Stimulated activated CD4-positive, alpha-beta T cell treated with anti-CD3 and anti-CD28 coated beads, TNF-alpha, amount 100 ng/mL, for 4 hours (primary cell): ENCODE data around the gene ECI2.
"Not testable (repeated sequence)": the region's sequence is repeated elsewhere in the genome, so short reads cannot be mapped to it uniquely, and the experiment has no call there.

Source experiments
- DNase-seq, 3 experiments: peaks; one replicate each; pipeline ENCODE4 v3.0.0-alpha.2; 2020; ENCODE audit warnings: low read depth in 3 of 3

The ECI2 gene

DNA sequence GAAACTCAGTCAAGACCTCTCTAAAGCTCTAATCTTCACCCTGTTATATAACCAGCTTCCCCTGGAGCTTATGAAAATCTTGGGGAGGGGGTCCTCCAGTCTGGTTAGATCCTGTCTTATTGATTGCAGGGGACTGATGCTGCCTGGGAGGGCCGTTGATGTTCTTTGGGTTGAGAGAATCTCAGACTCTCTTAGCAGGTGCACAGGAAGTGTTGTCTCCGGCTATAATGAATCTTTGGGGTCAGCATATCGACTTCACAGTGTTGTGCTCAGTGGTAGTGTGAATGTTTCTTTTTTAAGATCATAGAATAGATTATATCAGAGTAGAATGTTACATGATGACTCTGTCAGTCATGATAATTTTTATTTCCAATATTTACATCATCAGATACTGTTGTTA, 2.8 kb upstream of the ECI2 start:
- no peak for DNase-seq

DNA sequence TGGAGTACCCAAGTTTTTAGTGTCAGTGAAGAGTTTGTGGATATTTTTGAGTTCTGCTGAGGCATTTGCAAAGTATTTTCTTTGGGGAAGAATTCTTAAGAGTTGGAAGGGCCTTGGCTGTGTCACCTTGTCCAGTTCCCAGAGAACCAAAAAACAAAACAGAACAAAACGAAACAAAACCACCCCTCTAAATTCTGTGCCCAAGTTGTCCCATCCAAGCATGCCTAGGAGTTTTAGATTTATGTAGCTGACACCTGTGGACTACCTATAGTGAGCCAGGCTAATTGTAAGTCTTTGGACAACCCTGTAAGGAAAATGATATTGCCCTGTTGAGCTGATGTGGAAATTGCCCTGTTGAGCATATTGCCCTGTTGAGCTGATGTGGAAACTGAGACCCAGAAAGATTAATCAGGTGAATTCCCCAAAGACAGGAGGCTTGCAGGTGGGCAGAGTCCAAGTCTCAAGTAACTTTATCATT, 1.0 kb upstream of the ECI2 start:
- no peak for DNase-seq

DNA sequence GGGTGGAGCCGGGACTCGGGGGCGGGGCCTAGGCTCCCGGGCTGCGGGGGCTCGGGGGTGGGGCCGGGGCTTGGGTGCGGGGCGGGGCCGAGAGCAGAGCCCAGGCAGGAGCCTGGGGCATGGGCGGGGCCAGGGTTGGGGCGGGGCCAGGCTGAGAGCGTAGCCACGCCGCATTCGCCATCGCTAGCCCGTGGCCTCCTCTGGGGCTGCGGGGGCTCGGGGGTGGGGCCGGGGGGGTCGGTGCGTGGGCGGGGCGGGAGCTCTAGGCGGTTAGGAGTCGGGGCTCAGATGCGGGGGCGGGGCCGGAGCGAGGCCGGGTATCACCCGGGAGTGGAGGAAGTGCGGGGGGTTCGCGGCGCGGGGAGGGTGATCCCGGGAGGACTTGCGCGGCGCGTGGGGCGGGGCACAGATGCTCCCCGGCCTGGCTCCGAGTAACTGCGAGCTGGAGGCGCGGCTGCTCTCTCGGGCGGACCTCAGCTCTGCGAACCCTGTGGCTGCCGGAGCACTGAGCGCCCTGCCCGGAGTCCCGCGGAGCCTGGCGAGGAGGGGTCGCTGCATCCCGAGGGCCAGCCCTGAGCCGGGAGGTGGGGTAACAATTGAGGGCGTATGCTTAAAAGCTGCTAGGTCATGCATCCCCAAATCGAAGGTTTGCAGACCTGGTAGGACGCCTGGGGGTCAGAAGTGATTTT, 434 bp upstream of the ECI2 start:
- DNase-seq: peak; percentile 92 to 96 (median 92)

DNA sequence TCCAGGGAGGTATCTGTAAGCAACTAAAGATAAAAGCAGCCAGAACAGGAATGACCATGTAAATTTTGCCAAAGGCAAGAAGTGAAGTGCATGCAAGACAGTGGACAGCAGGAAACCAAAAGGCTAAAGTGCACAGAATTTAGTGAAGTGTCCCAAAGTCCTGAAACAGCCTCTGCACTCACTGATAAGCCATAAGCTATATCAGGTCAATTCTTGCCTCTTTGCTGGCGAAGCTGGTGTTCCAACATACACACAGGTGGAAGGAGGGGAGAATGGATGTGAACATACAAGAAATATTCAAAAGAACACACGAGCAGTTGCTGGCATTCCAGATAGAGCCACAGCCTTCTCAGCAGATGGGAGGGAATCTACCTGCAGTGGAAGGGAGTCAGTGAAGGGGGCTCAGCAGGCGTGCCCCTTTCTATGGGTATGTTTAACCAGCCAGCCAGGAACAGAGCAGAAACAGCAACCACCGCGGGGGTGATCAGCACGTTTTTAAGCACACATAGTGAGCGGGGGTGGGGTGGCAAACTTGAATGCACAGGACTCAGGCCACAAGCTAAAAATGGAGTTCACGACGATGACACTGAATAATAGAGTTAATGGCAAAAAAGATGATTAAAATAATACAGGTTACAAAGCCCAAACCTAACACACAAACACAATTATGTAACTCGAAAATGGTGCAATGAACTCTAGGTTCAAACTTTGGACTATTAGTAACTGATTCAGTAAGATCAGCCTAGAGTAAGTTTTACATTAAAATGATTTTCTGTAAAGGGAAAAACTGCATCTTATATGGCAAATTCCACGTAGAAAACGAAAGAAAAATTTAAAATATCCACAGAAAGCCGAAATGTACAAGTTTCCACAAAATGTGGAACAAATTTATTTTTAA, 1.2 kb downstream of the ECI2 start:
- no peak for DNase-seq

DNA sequence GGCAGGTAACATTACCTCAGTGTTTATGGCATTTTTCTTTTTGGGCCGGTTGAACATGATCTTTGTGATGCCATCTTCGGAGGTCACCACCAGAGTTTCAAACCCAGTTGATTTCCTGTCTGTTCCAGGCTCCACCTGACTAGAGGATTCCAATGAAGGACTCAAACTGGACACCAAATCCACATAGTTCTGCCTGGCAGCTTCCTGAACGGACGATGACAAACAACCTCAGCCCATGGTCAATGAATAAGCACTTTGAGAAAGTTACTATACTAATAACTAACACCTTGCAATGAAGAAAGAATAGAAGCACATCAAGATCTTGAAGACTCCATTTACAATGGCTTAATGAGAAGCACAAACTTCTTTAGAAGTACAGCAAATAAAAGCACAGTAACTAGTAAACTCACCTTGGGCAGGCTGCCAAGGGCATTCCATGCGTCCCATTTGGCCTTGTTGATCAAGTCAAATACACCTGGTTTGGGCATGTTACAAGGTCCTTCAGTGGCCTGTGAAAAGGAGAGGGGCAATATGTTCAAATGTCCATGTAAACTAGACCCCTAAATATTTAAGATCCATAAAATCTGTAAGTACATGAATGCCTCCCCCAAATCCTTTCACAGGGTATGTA, 4.9 kb downstream of the ECI2 start:
- DNase-seq: no peak

DNA sequence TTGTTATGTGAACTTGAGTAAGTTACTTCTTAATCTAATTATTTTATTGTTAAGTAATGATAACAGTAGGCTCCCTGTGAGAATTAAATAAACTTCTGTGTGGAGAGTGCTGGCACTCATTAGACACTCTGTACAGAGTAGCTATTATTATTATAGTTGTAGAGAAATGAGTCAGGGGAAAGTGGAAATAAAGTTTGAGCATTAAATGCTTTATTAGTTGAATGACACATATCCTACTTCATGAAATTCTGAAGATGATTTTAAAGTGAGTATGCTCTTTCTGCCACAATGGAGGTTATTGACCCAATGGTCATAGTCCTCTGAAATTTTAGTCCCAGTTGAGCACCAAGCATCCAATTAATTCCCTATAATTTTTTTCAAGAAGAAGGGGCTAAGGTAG, 5.9 kb downstream of the ECI2 start:
- no peak for DNase-seq

DNA sequence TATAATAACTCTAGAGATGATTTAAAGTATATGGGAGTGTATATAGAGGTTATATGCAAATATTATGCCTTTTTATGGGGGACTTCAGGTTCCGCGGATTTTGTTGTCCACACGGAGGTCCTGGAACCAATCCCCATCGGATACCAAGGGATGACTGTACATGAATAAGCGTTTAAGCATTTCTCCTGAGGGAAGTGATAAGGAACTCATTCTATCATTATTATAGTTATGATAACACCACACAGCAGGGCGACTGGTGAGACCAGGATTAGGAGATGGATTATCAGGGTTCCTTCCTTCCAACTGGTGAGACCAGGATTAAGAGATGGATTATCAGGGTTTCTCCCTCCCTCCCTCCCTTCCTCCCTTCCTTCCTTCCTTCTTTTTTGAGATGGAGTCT, 6.6 kb downstream of the ECI2 start:
- no peak for DNase-seq

DNA sequence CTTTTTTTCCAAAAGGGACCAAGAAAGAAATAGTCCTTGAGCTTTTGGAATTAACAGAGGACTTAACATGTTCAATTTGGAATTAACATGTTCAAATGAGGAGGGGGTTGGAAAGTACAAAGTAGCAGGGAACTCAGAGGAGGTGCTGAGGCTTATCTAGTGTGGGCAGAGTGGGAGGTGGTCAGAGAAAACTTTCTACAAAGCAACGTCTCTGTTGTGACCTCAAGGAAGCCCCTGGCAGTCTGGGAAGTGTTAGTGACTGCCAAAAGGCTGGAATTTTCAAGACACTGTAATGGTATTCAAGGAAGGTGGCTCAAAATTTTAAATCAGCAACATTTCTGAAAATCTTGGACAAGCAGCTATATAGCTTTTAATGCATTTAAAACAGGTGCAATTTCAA, 7.3 kb downstream of the ECI2 start:
- no peak for DNase-seq

DNA sequence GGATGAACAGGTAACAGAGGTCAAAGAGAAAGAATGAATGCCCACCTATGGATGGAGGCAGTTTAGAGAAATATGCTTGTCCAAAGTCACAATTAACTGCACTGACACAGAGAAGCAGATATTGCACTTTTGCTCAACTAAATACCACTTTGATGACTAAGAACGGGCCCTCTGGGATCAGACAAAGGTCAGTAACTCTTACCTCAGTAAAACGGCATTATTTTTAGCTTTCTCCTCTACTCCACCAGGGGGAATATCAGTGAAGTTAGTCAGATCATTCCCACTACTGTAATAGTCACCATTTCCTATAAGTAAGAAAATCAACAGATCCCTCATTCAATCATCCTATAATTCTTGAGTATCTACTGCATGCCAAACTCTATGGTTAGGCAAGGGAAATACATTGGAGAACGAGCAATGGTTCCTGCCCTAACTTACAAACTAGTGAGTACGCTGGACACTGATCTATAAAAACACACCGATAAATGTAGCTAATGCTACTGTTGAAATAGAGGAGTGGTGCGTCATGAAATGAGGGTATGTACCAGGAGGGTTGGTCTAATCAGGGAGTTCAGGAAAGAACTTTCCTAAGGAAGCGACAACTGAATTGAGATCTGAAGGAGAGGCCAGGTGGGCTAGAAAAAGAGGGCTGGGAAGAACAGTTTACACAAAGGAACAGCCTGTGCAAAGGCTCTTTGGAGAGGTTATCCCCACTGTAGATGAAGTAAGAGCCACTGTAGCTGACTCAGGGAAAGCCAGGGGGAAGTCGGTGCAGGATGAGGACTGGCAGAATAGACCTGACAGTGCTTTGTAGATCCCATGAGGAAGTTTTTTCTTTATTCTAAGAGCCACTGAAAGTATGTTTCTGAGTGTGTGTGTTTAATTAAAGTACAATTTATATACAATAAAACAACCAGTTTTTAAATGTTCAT, 9.2 kb downstream of the ECI2 start:
- DNase-seq: no peak

DNA sequence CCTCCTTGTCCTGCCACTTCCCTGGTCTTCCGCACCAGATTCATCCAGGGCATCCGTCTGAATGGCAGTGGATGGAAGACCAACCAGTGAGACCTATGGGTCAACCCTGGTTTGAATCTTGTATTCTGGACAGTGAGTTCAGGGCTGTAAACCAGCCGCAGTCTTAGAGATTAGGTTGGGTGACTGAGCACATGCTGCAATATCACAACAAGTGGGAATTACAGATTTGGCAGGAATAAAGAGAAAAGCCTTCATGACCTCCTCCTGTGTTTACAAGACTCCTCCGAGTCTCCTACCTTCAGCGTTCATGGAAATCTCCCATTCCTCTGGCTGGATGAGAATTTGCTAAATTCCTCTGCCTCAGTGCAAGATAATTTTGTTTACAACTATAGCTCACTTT, 9.9 kb downstream of the ECI2 start:
- DNase-seq: no peak

DNA sequence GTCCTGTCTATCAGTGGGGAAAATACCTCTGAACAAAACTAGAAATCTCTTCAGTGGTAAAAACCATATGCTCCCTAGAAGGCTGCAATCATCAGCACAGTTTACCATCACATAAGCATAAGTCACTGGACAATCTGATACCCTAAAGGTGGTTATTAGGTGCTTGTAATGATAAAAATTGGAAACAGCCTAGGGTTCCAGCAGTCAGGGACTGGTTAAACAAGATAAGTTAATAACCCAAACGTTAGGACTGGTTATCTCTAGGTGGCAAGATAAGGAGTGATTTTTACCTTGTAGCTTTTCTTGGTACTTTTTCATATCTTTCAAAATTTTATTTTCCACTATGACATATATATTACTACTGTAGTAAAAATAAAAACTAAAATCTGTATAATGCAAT, 11.0 kb downstream of the ECI2 start:
- no peak for DNase-seq

DNA sequence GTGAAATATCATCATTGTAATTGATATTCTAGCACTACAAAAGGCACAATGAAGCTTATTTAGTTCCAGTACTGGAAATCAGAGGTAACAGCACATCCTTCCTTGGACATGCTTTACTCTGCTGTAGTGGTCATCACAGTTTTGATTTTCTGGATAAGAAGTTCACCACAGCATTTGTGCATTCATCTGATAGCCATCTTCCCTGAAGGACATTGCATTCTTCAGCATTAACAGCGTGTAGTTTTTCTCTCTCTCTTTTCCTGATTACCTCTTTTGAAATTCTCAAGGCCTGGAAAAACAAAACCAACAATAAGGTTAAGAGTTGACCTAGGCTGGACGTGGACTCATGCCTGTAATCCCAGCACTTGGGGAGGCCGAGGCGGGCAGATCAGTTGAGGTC, 19.6 kb downstream of the ECI2 start:
- DNase-seq: no peak

DNA sequence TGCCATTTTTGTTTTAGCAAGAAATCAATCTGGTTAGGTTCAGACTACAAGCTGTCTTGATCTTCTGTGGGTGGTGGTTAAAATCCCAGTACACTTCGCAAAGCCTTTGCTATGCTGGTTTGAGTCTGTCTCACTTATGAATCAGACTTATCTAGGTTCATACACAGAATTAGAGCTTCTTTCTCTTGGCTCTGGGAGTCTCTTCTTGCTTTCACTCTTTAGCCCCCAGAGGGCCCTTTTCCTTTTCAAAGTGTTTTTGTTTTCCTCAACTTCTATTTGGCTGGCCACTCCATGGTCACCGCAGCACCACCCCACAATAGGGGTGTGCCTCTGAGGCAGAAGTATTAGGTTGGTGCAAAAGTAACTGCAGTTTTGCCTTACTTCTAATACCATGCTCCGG, 21.3 kb downstream of the ECI2 start:
- DNase-seq: no peak

DNA sequence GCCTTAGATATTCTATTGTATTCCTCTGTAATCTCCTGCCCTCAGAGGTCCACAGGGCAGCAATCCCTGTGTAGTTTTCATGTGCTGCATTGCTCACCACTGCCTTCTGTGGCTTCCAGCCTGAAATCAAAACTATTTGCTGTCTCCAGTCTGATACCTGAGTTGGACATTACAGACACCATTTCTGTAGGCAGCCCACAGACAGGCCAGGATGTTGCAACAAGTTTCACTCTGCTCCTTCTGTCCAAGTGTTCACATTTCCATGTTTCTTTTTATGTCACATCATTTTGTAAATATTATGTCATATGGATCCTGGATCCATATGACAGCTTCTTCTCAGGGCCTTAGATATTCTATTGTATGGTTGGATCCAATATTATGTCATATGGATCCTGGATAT, 21.7 kb downstream of the ECI2 start:
- no peak for DNase-seq

DNA sequence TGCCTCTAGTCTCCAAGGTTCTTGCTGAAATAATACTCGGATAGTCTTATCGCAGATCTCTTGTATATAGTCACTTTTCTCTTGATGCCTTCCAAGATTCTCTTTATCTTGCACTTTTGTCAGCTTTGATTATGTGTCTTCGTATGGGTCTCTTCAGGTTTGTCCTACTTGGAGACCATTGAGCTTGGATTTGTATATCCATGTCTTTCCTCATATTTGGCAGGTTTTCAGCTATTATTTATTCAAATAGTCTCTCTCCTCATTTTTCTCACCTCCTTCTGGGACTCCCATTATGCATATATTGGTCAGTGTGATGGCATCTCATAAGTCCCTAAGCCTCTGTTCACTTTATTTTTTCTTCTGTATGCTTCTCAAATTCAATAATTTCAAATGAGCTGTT, 23.0 kb downstream of the ECI2 start:
- DNase-seq: no peak

DNA sequence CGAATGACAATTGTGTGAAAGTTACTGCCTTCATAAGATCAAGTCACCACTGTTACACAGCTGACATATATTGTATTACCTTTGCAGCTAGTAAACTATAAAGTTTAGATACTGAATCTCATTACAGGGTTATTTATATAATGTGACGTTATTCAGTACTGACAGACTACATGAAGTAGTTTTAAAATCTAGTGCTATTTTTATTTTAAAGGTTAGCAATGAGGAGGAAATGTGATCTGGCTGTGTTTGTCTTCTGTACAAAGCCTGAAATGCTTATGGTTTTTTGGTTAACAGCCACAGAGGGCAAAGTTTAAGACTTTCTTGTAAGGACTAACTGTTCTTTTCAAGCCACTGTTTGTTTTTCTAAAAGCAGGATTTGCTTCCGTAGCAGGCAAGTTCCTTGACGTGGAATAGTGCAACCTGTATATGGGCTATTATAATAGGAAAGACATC, 26.0 kb downstream of the ECI2 start:
- DNase-seq: not testable (repeated sequence)

DNA sequence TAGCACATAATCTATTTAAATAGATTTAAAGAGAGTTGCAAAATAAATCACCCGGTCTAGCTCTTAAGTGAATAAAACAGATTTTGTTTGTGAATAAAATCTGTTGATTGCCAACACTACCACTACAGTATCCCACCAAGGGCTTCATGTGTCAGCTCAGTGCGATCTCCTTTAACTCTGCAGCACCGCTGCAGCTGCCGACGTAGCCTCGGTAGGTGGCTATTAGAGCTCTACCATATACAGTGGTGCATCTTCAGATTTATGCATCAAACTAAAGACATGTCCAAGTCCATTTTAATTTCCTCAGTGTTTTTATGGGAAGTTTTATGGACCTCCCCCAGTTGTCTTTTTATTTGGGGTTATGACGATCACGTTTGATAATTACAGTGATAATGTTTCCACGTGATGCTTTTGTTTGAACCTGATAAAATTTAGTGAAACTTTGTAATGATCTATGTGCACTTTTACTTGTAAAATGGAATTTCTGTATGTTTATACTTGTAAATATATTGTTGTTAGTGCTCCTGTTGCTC, 26.7 kb downstream of the ECI2 start:
- no peak for DNase-seq

DNA sequence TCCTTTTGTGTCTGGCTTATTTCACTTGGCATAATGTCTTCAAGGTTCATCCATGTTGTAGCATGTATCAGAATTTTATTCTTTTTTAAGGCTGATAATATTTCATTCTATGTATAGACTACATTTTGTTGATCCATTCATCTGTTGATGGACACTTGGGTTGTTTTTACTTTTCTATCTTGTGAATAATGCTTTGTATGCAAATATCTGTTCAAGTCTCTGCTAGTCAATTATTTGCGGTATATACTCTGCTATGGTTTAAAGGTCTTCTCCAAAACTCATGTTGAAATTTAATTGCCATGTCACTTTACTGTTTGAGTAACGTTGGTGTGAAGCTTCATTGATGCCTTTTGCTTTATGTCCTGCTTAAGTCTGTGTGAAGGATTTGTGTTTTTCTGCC, 27.5 kb downstream of the ECI2 start:
- DNase-seq: no peak

DNA sequence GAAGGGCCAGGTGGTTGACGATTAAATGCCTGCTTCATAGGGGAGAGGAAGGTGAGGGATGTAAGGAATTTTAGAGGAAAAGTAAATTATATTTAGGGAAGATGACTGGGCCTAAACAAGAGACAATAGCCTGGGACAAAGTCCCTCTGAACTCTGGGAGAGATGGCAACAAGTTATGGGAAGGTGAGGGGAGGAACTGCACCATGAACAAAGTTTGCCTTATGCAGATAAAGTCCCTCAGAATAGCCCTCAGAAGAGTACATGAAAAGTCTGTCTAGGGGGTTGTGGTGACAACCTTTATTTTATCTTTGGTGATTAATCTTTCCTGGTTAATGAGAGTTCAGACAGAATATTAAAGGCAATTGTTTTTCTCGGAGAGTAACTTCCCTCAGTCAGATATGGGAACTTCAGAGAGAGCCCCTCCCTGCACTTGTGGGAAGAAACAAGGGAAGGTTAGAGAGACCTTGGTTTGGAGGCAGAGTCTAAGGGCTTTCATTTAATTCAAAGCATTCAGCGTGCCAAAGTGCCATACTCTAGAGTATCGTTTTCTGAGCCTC, 29.3 kb downstream of the ECI2 start:
- no peak for DNase-seq

DNA sequence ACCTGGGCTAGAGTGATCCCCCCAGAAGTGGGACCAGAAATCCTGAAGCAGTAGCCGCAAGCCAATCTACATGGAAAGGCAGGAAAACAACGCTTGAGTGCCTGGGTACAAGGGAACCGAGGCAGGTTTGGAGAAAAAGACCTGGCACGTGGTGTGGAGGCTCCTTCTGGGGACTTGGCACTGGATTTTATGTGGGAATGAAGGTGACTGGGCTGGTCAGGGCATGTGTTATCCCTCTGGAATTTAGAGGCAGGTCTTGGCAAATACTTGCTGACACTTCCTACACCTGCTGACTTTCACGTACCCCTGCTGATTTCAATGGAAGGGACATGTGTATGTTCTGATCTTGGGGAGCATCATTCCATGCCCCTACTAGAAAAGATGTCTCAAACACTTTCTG, 31.4 kb downstream of the ECI2 start:
- DNase-seq: no peak

DNA sequence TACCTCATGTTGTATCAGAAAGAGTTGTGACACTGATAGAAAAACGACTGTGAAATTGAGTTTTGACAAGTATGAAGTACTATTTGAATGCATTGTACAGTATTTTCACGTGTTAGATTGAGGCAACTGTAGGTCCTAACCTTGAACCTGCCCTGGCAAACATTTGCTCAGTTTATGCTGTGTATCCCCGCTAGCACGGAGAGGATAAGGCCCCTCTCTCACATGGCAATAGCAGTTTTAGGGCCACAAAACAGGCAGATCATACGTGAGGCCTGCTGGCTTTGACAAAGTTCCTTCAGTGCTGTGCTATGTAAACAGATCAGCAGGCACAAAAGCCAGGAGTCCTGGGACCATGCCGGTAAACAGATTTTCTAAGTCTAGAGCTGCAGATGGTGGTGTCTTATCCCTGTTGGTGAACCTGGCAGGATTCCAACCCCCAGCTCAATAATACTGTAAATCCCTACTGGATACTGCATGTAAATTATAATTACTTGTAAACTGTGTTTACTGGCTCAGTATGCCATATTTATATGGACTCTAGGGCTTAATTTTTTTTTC, 32.6 kb downstream of the ECI2 start:
- no peak for DNase-seq
